GM06990 (cell line): ENCODE data around the gene AFF1.
A peak's percentile ranks its signal among the peaks of the same experiment; 100 is the strongest.

Experiments
- DNase-seq: peaks from one replicate; pipeline ENCODE4 v3.0.0-alpha.2; 2011; ENCODE audit not compliant: insufficient read length; ENCODE audit errors: extremely low read depth
- H3K27me3 ChIP-seq: replicated peaks from 2 replicates; pipeline ENCODE4 v1.6.0; 2011; ENCODE audit warnings: low read length; ENCODE audit not compliant: control insufficient read depth, insufficient read depth
- H3K36me3 ChIP-seq: 2 replicates; pipeline ENCODE4 v1.5.1; 2011; ENCODE audit warnings: low read length; ENCODE audit not compliant: control insufficient read depth, insufficient read depth
- H3K4me3 ChIP-seq: replicated peaks from 2 replicates; pipeline ENCODE4 v1.5.1; 2011; ENCODE audit warnings: low read depth, mild to moderate bottlenecking, control low read depth, low read length
- CTCF ChIP-seq: IDR thresholded peaks from 2 replicates; pipeline ENCODE4 v1.5.1; 2011; ENCODE audit warnings: low read length, control low read depth, mild to moderate bottlenecking, inconsistent platforms; ENCODE audit not compliant: insufficient read depth, poor library complexity, severe bottlenecking

AFF1 gene

GRCh38 chr4:87088186-87088585, 153.4 kb downstream of the AFF1 start:
- Histone ChIP-seq H3K27me3 (no peaks in the 10 kb centered on the region), H3K4me3 (no peak overlapping the region), H3K36me3 (peaks cover 5% of the 10 kb centered on the region)
- TF ChIP-seq CTCF, result no peak
- no peak for DNase-seq

DNA sequence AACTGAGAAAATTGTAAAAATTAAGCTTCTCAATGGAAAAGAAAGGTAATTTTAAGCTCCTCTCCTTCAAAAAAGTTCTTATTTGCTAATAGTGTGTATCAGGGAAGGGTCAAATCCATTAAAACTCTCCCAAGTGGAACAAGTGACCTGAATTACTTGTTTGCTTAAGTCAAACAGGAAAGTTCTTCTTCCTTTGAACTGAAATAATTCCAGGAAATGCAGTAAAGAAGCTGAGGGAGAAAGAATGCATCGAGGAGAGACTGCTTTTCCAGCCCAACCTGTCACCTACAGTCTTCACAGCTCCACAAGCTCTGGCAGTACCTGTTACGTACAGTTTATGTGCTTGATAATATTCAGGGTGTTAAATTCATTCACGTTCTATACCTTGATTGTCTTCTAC, 154.6 kb downstream of the AFF1 start:
- no peaks in the 10 kb centered on the region for H3K27me3 ChIP-seq
- no peak for DNase-seq
- H3K4me3 ChIP-seq, result no peak overlapping the region
- peaks cover 5% of the 10 kb centered on the region for H3K36me3 ChIP-seq
- no peak for TF ChIP-seq CTCF

GRCh38 chr4:87090305-87090704, 155.5 kb downstream of the AFF1 start:
- Histone ChIP-seq H3K27me3 (no peaks in the 10 kb centered on the region), H3K4me3 (no peak overlapping the region), H3K36me3 (peaks cover 5% of the 10 kb centered on the region)
- TF ChIP-seq CTCF, result no peak
- DNase-seq, result no peak

GRCh38 chr4:87092389-87093141, 157.8 kb downstream of the AFF1 start:
- no peak for TF ChIP-seq CTCF
- peak; percentile 20 for DNase-seq
- Histone ChIP-seq H3K4me3 (no peak overlapping the region), H3K36me3 (peaks cover 5% of the 10 kb centered on the region), H3K27me3 (no peaks in the 10 kb centered on the region)

DNA sequence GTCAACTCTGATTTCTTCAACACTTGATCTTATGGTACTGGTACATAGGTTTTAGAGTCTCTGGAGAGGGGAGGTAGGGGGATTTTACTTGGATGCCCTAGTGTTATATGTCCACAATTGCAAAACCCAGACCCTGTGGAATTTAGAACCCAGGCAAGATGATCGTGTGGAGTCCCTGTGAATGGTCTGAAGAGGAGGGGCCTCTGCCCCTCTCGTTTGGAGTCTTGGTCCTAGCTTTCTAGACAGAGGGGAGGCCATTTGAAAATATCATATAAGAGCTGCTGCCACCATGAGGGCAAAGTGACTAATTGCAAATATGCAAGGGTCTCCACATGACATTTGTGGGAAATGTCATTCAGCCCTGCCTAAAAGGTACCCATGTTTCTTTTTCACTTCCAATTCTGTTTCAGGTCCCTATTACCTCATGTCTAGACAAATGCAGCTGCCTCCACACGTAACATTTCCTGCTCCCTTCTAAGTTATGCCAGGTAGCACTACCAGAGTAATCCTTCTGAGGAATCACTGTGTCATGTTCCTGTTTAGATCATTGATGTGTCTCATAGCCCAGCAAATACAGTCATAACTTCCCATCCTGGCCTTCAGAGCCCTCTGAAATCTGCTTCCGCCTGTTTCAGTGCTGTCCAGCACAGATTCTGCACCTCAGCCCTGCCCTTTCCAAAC, 158.8 kb downstream of the AFF1 start:
- DNase-seq, result peak; percentile 31
- Histone ChIP-seq H3K36me3 (peaks cover 5% of the 10 kb centered on the region), H3K27me3 (no peaks in the 10 kb centered on the region), H3K4me3 (no peak overlapping the region)
- TF ChIP-seq CTCF, result peak; percentile 63
